MCF 10A (cell line): ENCODE measurements around the gene RFX3. TPM values are rescaled to one million over a fixed set of nuclear protein-coding genes. Genes with fewer than 3 reads are reported as not detected.

Source experiments
- BruUV-seq: library from RNA; stranded (reverse); fragments of 400-500 nt; replicated peaks from 2 replicates; lab custom pipeline; 2021; lab: Mats Ljungman, UMichigan
- CTCF ChIA-PET: fragments of 300-600 bp; sonication (Branson Sonifier 250); formaldehyde crosslinking; extraction: SDS; loops from one replicate; lab custom pipeline; 2021; ENCODE audit warnings: antibody characterized with exemption, inconsistent platforms; lab: Yijun Ruan, JAX
- POLR2A ChIA-PET: fragments of 300-600, 350-650 bp; sonication (Branson Sonifier 250); formaldehyde crosslinking; extraction: SDS; loops from one replicate; lab custom pipeline; 2020; ENCODE audit warnings: antibody characterized with exemption, inconsistent platforms; lab: Yijun Ruan, JAX
- DNase-seq: peaks from one replicate; pipeline ENCODE4 v3.0.0-alpha.2; 2018; ENCODE audit not compliant: unreplicated experiment
- H3K27ac Mint-ChIP-seq: one replicate; pipeline ENCODE4 v1.8.0; 2022; ENCODE audit warnings: mild to moderate bottlenecking, low read depth, mixed read lengths; ENCODE audit not compliant: unreplicated experiment
- H3K27me3 Mint-ChIP-seq: one replicate; pipeline ENCODE4 v1.8.0; 2022; ENCODE audit warnings: mixed read lengths; ENCODE audit not compliant: insufficient read depth, unreplicated experiment
- H3K36me3 Mint-ChIP-seq: one replicate; pipeline ENCODE4 v1.8.0; 2022; ENCODE audit warnings: mild to moderate bottlenecking, moderate library complexity, mixed read lengths; ENCODE audit not compliant: insufficient read depth, unreplicated experiment
- H3K4me1 Mint-ChIP-seq: one replicate; pipeline ENCODE4 v1.8.0; 2022; ENCODE audit warnings: mixed read lengths; ENCODE audit not compliant: insufficient read depth, unreplicated experiment
- H3K4me3 Mint-ChIP-seq: one replicate; pipeline ENCODE4 v1.8.0; 2022; ENCODE audit warnings: mild to moderate bottlenecking, moderate library complexity, mixed read lengths; ENCODE audit not compliant: unreplicated experiment
- H3K9me3 Mint-ChIP-seq: one replicate; pipeline ENCODE4 v1.8.0; 2022; ENCODE audit warnings: mixed read lengths; ENCODE audit not compliant: unreplicated experiment
- intact Hi-C: fragments of 100-400 bp; cut with micrococcal nuclease; formaldehyde crosslinking; loops from 2 replicates; pipeline ENCODE4 v1.14.1; 2022
- total RNA-seq: library from RNA; stranded (reverse); gene quantifications from 2 replicates; pipeline ENCODE4 v1.2.3, GENCODE V29; 2022
- TF ChIP-seq, protein P1 (sequence below): fragments of 200-600 bp; IDR thresholded peaks from one replicate; pipeline ENCODE4 v1.8.0; 2022; ENCODE audit warnings: antibody characterized with exemption, mild to moderate bottlenecking; ENCODE audit not compliant: unreplicated experiment

RFX3 gene
- total RNA-seq, 1 experiment from 2014 or later: 9.7 TPM

DNA sequence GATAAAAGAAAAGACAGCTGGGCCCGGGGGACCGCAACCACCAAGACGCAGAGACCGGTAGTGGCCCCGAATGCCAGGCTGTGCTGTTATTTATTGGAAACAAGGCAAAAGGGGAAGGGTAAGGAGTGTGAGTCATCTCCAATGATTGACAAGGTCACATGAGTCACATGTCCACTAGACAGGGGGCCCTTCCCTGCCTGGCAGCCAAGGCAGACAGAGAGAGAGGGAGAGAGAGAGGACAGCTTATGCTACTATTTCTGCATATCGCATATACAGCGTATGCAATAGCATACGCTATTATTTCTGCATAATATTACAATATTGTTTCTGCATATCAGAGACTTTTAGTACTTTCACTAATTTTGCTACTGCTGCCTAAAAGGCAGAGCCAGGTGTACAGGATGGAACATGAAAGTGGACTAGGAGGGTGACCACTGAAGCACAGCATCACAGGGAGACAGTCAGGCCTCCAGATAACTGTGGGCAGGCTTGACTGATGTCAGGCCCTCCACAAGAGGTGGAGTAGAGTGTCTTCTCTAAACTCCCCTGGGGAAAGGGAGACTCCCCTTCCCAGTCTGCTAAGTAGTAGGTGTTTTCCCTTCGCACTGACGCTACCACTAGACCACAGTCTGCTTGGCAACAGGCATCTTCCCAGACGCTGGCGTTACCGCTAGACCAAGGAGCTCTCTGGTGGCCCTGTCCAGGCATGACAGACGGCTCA is 50.3 kb downstream of the RFX3 start:
- ChIA-PET POLR2A (interaction anchor here (7.1 kb wide), 1 partner anchor 49 kb away, joined by 86 read pairs; the partner anchor contains the start of gene RFX3), CTCF (interaction anchor here (0.6 to 5.4 kb wide), 6 partner anchors 9 to 618 kb away, joined by 3 to 25 read pairs (median 4); partner anchors contain the start of gene RFX3)
- TF ChIP-seq, protein P1, sequence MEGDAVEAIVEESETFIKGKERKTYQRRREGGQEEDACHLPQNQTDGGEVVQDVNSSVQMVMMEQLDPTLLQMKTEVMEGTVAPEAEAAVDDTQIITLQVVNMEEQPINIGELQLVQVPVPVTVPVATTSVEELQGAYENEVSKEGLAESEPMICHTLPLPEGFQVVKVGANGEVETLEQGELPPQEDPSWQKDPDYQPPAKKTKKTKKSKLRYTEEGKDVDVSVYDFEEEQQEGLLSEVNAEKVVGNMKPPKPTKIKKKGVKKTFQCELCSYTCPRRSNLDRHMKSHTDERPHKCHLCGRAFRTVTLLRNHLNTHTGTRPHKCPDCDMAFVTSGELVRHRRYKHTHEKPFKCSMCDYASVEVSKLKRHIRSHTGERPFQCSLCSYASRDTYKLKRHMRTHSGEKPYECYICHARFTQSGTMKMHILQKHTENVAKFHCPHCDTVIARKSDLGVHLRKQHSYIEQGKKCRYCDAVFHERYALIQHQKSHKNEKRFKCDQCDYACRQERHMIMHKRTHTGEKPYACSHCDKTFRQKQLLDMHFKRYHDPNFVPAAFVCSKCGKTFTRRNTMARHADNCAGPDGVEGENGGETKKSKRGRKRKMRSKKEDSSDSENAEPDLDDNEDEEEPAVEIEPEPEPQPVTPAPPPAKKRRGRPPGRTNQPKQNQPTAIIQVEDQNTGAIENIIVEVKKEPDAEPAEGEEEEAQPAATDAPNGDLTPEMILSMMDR: no peak
- Mint-ChIP-seq H3K9me3 (peaks cover 8% of the 10 kb centered on the region), H3K4me1 (peaks cover 30% of the 10 kb centered on the region), H3K4me3 (no peak overlapping the region), H3K36me3 (peaks cover 17% of the 10 kb centered on the region), H3K27me3 (no peaks in the 10 kb centered on the region), H3K27ac (no peak overlapping the region)
- peak; percentile 27 for DNase-seq
- BruUV-seq: no TSS peak
- intact Hi-C loops: no loop called here

GRCh38 chr9:3474821-3475220 is 51.0 kb downstream of the RFX3 start:
- ChIA-PET POLR2A (interaction anchor here (7.1 kb wide), 1 partner anchor 50 kb away, joined by 86 read pairs; the partner anchor contains the start of gene RFX3), CTCF (interaction anchor here (0.6 to 5.4 kb wide), 5 partner anchors 9 to 900 kb away, joined by 3 to 25 read pairs (median 4); no protein-coding TSS in a partner anchor)
- BruUV-seq: no TSS peak

DNA sequence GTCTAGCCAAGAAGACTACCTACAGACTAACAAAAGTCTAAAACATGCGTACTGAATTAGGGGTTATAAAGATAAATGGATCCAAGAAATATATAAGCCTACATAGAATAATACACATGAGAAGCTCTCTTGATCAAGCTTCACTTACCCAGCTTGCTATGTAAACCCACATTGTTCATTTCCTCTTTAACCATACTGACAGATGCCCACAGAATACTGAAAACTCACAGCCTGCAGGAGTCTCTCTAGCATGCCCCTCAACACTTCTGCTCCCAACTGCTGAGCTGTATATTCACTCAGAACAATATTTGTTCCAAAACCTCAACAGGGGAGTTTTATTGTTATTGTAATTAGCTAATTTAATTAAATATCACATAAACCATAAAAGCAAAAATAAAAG is 52.4 kb downstream of the RFX3 start:
- CTCF ChIA-PET: interaction anchor here (0.6 to 1.2 kb wide), 4 partner anchors 32 to 1060 kb away, joined by 3 to 4 read pairs (median 4); no protein-coding TSS in a partner anchor
- no peak for DNase-seq
- no TSS peak for BruUV-seq
- peaks cover 23% of the 10 kb centered on the region for H3K4me1 Mint-ChIP-seq
- no peak overlapping the region for H3K4me3 Mint-ChIP-seq
- TF ChIP-seq, protein P1: no peak
- H3K9me3 Mint-ChIP-seq: peaks cover 8% of the 10 kb centered on the region
- no peaks in the 10 kb centered on the region for H3K27me3 Mint-ChIP-seq
- H3K36me3 Mint-ChIP-seq: peaks cover 12% of the 10 kb centered on the region
- no peak overlapping the region for H3K27ac Mint-ChIP-seq
- POLR2A ChIA-PET: interaction anchor here (0.9 kb wide), 1 partner anchor 51 kb away, joined by 6 read pairs; no protein-coding TSS in a partner anchor
- intact Hi-C loops: no loop called here

More at GRCh38 chr9:3474821-3475220, 51.0 kb downstream of the RFX3 start:
- no peak for DNase-seq
- peaks cover 30% of the 10 kb centered on the region for H3K4me1 Mint-ChIP-seq
- peaks cover 12% of the 10 kb centered on the region for H3K36me3 Mint-ChIP-seq
- no peak overlapping the region for H3K4me3 Mint-ChIP-seq
- H3K27me3 Mint-ChIP-seq: no peaks in the 10 kb centered on the region
- intact Hi-C loops: no loop called here
- peaks cover 8% of the 10 kb centered on the region for H3K9me3 Mint-ChIP-seq
- TF ChIP-seq, protein P1: no peak
- H3K27ac Mint-ChIP-seq: no peak overlapping the region

DNA sequence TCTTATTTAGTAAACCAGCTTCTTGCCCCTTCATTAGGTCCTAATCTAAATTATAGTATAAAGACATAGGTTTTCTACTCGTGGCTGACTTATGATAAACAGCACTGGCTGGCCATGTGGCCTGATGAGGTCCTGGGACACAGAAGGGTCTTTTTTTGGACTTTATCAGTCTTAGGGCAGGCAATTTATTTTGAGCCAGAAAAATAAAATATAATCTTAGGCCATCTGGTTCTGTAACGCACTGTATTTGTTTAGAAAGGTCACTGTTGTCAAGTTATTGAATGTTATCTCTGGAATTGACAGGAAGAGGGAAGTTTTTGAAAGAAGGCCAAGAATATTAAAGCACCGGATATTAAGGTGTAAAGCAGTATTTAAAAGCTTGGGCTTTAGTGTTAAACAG is 53.9 kb downstream of the RFX3 start:
- CTCF ChIA-PET: no interaction called here
- Mint-ChIP-seq H3K4me1 (peaks cover 14% of the 10 kb centered on the region), H3K27ac (no peak overlapping the region), H3K36me3 (peaks cover 12% of the 10 kb centered on the region), H3K4me3 (no peak overlapping the region), H3K27me3 (no peaks in the 10 kb centered on the region), H3K9me3 (no peaks in the 10 kb centered on the region)
- intact Hi-C loops: no loop called here
- TF ChIP-seq, protein P1: no peak
- no peak for DNase-seq
- POLR2A ChIA-PET: no interaction called here
- BruUV-seq: no TSS peak
